HG02642 (cell line): ENCODE measurements around the gene NADK.
"Not testable (repeated sequence)": the region's sequence is repeated elsewhere in the genome, so short reads cannot be mapped to it uniquely, and the experiment has no call there.

Experiments
- ATAC-seq: cut with Tn5 transposase; IDR thresholded peaks from one replicate; pipeline ENCODE4 v1.9.1; 2021; ENCODE audit warnings: mild to moderate bottlenecking; ENCODE audit not compliant: unreplicated experiment, poor library complexity

The NADK gene

GRCh38 chr1:1752636-1753606 is 25.3 kb downstream of the NADK start:
- ATAC-seq = no peak

- ATAC-seq = no peak
Observed at GRCh38 chr1:1752190-1752589, 26.1 kb downstream of the NADK start.

GRCh38 chr1:1749941-1750340 is 28.3 kb downstream of the NADK start:
- ATAC-seq = not testable (repeated sequence)

GRCh38 chr1:1748686-1749321 is 29.5 kb downstream of the NADK start:
- ATAC-seq = no peak

- peak; percentile 90 for ATAC-seq
Observed at GRCh38 chr1:1746566-1746909, 31.7 kb downstream of the NADK start.

- peak; percentile 66 for ATAC-seq
Observed at GRCh38 chr1:1745651-1746565, 32.4 kb downstream of the NADK start.

GRCh38 chr1:1742529-1742928 is 35.7 kb downstream of the NADK start:
- ATAC-seq = not testable (repeated sequence)

GRCh38 chr1:1741013-1741412 is 37.3 kb downstream of the NADK start:
- ATAC-seq = not testable (repeated sequence)

- ATAC-seq = not testable (repeated sequence)
Observed at GRCh38 chr1:1738799-1739337, 39.4 kb downstream of the NADK start.

- ATAC-seq = not testable (repeated sequence)
Observed at GRCh38 chr1:1737675-1738590, 40.3 kb downstream of the NADK start.

GRCh38 chr1:1732381-1732780 is 45.9 kb downstream of the NADK start:
- ATAC-seq = no peak

- ATAC-seq = no peak
Observed at GRCh38 chr1:1730870-1731269, 47.4 kb downstream of the NADK start.

GRCh38 chr1:1730230-1730629 is 48.0 kb downstream of the NADK start:
- ATAC-seq = not testable (repeated sequence)

- not testable (repeated sequence) for ATAC-seq
Observed at GRCh38 chr1:1729116-1729816, 49.0 kb downstream of the NADK start.

- ATAC-seq = not testable (repeated sequence)
Observed at GRCh38 chr1:1728308-1729005, 49.8 kb downstream of the NADK start.

- not testable (repeated sequence) for ATAC-seq
Observed at GRCh38 chr1:1727131-1727651, 51.1 kb downstream of the NADK start.

GRCh38 chr1:1726088-1726487 is 52.2 kb downstream of the NADK start:
- ATAC-seq = not testable (repeated sequence)
